Activated CD4-positive, alpha-beta T cell treated with anti-CD3 and anti-CD28 coated beads for 36 hours (primary cell): ENCODE data around the gene KRT2. TPM values are rescaled to one million over a fixed set of nuclear protein-coding genes. Genes with fewer than 3 reads are reported as not detected.

Experiments used
- ATAC-seq: fragments of 200-7000 bp; cut with Tn5 transposase; one replicate; pipeline ENCODE4 v1.10.0; 2021; ENCODE audit warnings: mild to moderate bottlenecking, moderate library complexity
- CTCF ChIA-PET: fragments of 350-600 bp; sonication (Branson Sonifier 250); formaldehyde crosslinking; loops from one replicate; lab custom pipeline; 2021; ENCODE audit warnings: antibody characterized with exemption; lab: Charles Lee
- POLR2A ChIA-PET: fragments of 350-600 bp; sonication (Branson Sonifier 250); formaldehyde crosslinking; loops from one replicate; lab custom pipeline; 2021; ENCODE audit warnings: antibody characterized with exemption, inconsistent platforms; lab: Charles Lee
- DNase-seq: peaks from one replicate; pipeline ENCODE4 v3.0.0-alpha.2; 2020
- H3K27ac Mint-ChIP-seq: one replicate; pipeline ENCODE4 v1.8.0; 2021; ENCODE audit warnings: mixed read lengths
- H3K27me3 Mint-ChIP-seq: one replicate; pipeline ENCODE4 v1.8.0; 2021; ENCODE audit warnings: mixed read lengths
- H3K36me3 Mint-ChIP-seq: one replicate; pipeline ENCODE4 v1.8.0; 2021; ENCODE audit warnings: low read depth, mixed read lengths
- H3K4me1 Mint-ChIP-seq: one replicate; pipeline ENCODE4 v1.8.0; 2021; ENCODE audit warnings: mixed read lengths
- H3K4me3 Mint-ChIP-seq: one replicate; pipeline ENCODE4 v1.8.0; 2021; ENCODE audit warnings: mild to moderate bottlenecking, moderate library complexity, mixed read lengths
- H3K9me3 Mint-ChIP-seq: one replicate; pipeline ENCODE4 v1.8.0; 2021; ENCODE audit warnings: low read depth, mixed read lengths
- intact Hi-C, 2 experiments: fragments of 100-400 bp; cut with DNase I in 1 of 2; cut with micrococcal nuclease in 1 of 2; formaldehyde crosslinking; loops; one replicate each; pipeline versions ENCODE4 v1.14.2 to v1.15.1; 2022 to 2024; cut with DNase I, micrococcal nuclease
- total RNA-seq, 2 experiments: library from RNA; stranded (reverse); gene quantifications; one replicate each; pipeline ENCODE4 v1.2.3, GENCODE V29; 2021

Gene KRT2
- not detected for total RNA-seq

DNA sequence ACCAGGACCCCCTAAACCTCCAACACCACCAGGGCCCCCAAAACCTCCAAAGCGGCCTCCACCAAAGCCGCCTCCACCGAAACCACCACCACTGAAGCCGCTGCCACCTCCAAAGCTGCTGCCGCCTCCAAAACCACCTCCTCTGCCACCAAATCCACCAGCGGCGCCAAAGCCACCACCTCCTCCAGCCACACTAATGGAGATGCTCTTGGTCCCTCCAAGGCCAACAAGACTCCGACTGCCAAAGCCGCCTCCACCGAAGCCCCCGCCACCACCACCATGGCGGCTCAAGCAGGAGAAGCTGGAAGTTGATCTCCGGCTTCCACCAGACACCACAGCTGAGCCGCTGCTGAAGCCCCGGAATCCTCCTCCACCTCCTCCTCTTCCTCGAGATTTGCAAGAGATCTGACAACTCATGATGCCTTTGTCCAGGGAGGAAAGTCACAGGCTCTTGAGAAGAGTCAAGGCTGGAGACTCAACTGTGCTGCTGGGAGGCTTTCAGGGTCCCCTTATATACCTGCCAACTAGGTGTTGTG is at the start of gene KRT2:
TSS of gene KRT2 (minus strand) at position 486 of the 536 bp plus-strand sequence. CDS start at position 417, 69 bp downstream.
- ATAC-seq (no peak), DNase-seq (no peak)
- ChIA-PET POLR2A (no interaction called here), CTCF (no interaction called here)
- intact Hi-C loops, result no loop called here
- Mint-ChIP-seq H3K9me3 (no peaks in the 10 kb centered on the region), H3K4me3 (no peak within 1 kb of the TSS), H3K27me3 (no peaks in the 10 kb centered on the region), H3K27ac (no peak within 1 kb of the TSS), H3K36me3 (no peaks in the 10 kb centered on the region), H3K4me1 (peaks cover 42% of the 10 kb centered on the region)

DNA sequence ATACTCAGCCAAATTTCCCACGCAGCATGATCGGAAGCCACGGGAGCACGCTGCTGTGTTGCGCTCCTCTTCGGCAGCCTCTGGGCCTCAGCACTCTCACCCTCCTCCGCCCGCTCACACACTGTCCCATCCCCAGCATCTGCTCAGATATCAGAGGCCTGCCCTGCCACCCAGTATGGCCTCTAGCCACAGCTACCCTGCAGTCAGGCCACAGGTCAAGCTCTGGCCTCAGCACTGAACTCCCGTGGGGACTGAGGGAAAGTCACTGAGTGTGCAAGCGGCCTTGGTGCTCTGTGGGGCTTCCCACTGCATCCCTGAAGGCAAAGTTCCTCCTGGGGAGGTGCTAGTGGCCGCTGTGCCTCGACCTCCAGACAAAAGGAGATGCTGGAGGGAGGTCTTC is 49.3 kb upstream of the KRT2 start:
- intact Hi-C loops, result no loop called here
- no peak for ATAC-seq
- Mint-ChIP-seq H3K4me3 (no peak overlapping the region), H3K27ac (no peak overlapping the region), H3K27me3 (no peaks in the 10 kb centered on the region), H3K9me3 (no peaks in the 10 kb centered on the region), H3K36me3 (no peaks in the 10 kb centered on the region), H3K4me1 (no peaks in the 10 kb centered on the region)
- ChIA-PET CTCF (no interaction called here), POLR2A (no interaction called here)
- DNase-seq, result no peak

DNA sequence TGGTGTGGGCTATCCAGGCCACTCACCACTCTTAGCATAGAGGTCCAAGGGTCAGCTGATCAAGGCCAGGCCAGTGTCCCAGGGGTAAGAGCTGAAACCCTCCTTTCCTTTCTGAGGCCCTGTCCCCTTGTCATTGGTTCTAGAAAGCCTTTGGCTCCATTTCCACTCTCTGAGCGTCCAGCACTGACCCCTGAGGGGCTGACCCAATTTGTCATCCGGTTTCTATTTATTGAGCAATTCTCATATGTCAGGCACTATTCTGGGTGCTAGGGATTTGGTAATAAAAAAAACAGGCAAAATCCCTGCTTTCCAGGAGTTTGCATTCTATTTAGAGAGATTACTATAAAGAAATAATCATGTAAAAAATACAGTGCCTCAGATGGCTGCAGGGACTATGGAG is 47.9 kb upstream of the KRT2 start:
- ATAC-seq, result no peak
- Mint-ChIP-seq H3K9me3 (no peaks in the 10 kb centered on the region), H3K4me1 (no peaks in the 10 kb centered on the region), H3K27ac (no peak overlapping the region), H3K27me3 (no peaks in the 10 kb centered on the region), H3K36me3 (no peaks in the 10 kb centered on the region), H3K4me3 (no peak overlapping the region)
- no peak for DNase-seq
- ChIA-PET CTCF (no interaction called here), POLR2A (no interaction called here)
- intact Hi-C loops, result no loop called here

DNA sequence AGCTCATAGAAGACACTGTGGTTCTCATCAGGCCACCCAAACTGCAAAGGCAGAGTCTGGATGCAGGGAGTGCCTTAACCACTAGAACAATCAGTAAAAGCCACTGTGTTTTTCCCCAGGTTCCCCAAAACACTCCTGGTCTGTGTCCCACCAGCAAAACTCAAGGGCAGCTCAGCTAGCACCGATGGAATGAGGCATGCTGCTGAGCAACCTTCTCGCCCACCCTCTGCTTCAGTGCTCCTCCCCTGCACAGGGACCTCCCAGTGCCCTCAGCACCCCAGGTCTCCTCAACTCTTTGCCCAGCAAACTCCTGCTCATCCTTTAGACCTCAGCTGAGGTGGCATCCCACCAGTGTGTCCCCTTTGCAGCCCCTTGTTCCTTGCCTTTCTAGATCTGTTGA is 47.4 kb upstream of the KRT2 start:
- no peak for ATAC-seq
- DNase-seq, result no peak
- H3K27me3 Mint-ChIP-seq, result no peaks in the 10 kb centered on the region
- no peak overlapping the region for H3K27ac Mint-ChIP-seq
- ChIA-PET POLR2A (no interaction called here), CTCF (no interaction called here)
- intact Hi-C loops, result no loop called here
- H3K4me1 Mint-ChIP-seq, result no peaks in the 10 kb centered on the region
- H3K4me3 Mint-ChIP-seq, result no peak overlapping the region
- H3K9me3 Mint-ChIP-seq, result no peaks in the 10 kb centered on the region
- H3K36me3 Mint-ChIP-seq, result no peaks in the 10 kb centered on the region

DNA sequence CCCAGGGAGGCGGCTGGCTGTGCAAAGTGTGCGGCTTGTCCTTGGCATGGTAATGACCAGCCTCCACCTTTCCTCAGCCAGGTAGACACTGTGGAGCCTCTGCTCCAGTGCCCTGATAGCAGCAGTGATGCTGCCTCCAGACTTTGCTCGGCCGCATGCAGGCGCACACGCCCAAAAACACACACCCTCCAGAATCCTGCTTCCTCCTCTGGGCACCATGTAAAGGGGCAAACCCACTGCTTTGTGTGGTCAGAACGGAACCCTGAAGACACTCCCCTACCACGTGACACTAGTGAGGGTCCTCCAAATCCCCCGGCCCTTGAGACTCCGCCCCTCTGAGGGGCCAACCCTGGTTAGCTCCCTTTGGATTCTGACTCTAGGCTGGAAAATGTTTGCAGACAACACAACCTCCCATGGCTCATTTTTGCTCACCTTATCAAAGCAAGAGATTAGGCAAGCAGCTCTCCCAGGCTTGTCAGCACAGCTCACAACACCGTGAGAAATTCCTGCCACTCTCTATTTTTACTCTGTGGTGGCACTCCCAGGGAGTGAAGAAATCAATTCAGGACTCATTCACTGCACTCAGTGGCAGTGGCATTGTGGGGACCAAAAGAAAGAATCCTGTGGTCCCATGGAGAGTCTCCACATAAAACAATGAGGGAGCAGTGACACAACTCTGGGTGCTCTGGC is 46.8 kb upstream of the KRT2 start:
- H3K9me3 Mint-ChIP-seq, result no peaks in the 10 kb centered on the region
- DNase-seq (no peak), ATAC-seq (no peak)
- POLR2A ChIA-PET, result no interaction called here
- H3K36me3 Mint-ChIP-seq, result no peaks in the 10 kb centered on the region
- H3K4me1 Mint-ChIP-seq, result no peaks in the 10 kb centered on the region
- H3K27ac Mint-ChIP-seq, result no peak overlapping the region
- intact Hi-C loops, result no loop called here
- H3K4me3 Mint-ChIP-seq, result no peak overlapping the region
- CTCF ChIA-PET, result no interaction called here
- no peaks in the 10 kb centered on the region for H3K27me3 Mint-ChIP-seq

DNA sequence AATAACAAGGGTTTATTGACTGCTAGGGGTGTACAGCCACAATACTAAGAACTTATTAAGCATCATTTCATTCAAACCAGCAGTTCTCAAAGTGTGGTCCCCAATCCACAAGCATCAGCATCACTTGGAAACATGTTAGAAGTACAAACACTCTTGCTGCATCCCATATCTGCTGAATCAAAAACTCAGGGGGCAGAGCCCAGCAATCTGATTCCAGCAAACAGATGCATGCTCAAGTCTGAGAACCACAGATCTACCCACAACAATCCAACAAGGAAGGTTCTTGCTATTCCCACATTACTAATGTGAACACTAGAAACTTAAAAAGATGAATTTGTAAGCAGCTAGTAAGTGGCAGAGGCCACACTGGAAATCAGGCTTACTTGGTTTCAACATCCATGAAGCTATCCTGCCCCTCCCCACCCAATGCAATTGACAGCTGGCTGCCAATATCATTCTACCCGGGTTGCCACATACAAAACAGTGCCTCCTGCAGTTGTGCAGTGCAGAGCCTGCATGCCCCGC is 45.1 kb upstream of the KRT2 start:
- H3K4me1 Mint-ChIP-seq, result peaks cover 8% of the 10 kb centered on the region
- ATAC-seq (no peak), DNase-seq (no peak)
- ChIA-PET CTCF (interaction anchor here (0.7 to 0.9 kb wide), 2 partner anchors 9 to 17 kb away, joined by 4 read pairs; partner anchors contain the start of gene KRT1), POLR2A (no interaction called here)
- no peaks in the 10 kb centered on the region for H3K9me3 Mint-ChIP-seq
- no peaks in the 10 kb centered on the region for H3K36me3 Mint-ChIP-seq
- no peaks in the 10 kb centered on the region for H3K27me3 Mint-ChIP-seq
- no peak overlapping the region for H3K4me3 Mint-ChIP-seq
- intact Hi-C loops, result no loop called here
- H3K27ac Mint-ChIP-seq, result no peak overlapping the region

DNA sequence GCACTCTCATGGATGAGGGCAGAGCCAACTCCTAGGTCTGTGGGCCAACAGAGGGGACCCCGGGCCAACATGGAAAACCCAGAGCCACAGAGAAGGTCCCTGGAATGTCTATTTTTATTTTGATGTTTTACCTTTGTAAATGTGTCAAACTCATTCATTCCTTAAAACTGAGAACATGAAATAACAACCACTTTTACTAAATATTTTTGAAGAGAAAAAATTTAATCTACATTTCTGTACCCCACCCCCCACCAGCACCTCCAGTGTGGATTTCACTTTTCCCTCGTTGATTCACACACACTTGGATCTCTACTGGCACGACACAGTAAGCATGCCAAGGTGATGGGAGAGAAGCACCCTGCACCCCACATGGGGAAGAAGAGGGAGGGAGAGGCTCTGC is 44.6 kb upstream of the KRT2 start:
- POLR2A ChIA-PET, result no interaction called here
- no peak for ATAC-seq
- Mint-ChIP-seq H3K4me1 (peaks cover 12% of the 10 kb centered on the region), H3K9me3 (no peaks in the 10 kb centered on the region), H3K36me3 (no peaks in the 10 kb centered on the region), H3K4me3 (no peak overlapping the region), H3K27ac (no peak overlapping the region), H3K27me3 (no peaks in the 10 kb centered on the region)
- CTCF ChIA-PET, result no interaction called here
- intact Hi-C loops, result no loop called here
- no peak for DNase-seq

DNA sequence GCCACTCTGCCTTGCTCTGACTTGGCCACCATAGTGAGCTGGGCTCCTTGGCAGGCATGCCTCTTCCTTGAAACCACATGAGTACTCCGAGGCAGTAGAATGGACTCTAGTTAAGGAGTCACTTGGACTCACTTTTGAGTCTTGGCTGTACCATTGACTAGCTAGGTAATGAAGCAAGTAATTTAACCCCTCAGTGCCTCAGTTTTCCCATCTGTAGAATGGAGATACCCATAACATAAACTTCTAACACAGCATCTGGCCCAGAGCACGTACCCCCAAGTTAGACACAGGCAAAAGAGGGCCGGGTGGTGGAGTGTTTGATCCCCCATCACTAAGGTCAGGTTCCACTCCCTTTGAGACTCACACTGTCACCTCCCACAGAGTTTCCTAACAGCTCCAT is 43.0 kb upstream of the KRT2 start:
- no peak overlapping the region for H3K27ac Mint-ChIP-seq
- H3K9me3 Mint-ChIP-seq, result no peaks in the 10 kb centered on the region
- no peaks in the 10 kb centered on the region for H3K27me3 Mint-ChIP-seq
- ATAC-seq (no peak), DNase-seq (no peak)
- no peak overlapping the region for H3K4me3 Mint-ChIP-seq
- intact Hi-C loops, result no loop called here
- H3K4me1 Mint-ChIP-seq, result peaks cover 24% of the 10 kb centered on the region
- ChIA-PET CTCF (interaction anchor here (1.1 kb wide), 1 partner anchor 84 kb away, joined by 4 read pairs; no protein-coding TSS in a partner anchor), POLR2A (interaction anchor here (0.6 kb wide), 1 partner anchor 20 kb away, joined by 3 read pairs; no protein-coding TSS in a partner anchor)
- no peaks in the 10 kb centered on the region for H3K36me3 Mint-ChIP-seq

DNA sequence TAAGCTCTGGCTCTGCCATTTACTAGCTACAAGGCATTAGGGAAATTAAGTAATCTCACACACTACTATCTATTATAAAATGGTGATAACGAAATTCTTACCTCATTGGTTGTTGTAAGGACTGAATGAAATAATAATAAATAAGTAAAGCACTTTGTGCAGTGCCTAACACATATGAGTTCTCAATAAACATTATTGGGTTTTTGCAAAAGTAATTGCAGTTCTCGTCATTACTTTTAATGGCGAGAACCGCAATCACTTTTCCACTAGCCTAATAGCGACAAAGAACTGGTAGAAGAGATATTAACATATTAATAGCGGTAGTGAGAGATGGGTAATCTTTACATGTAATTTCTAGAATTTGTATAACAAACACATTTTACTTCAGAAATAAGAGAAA is 42.1 kb upstream of the KRT2 start:
- ChIA-PET POLR2A (no interaction called here), CTCF (no interaction called here)
- Mint-ChIP-seq H3K4me3 (no peak overlapping the region), H3K27me3 (no peaks in the 10 kb centered on the region), H3K4me1 (peaks cover 27% of the 10 kb centered on the region), H3K36me3 (no peaks in the 10 kb centered on the region), H3K9me3 (no peaks in the 10 kb centered on the region), H3K27ac (no peak overlapping the region)
- no peak for DNase-seq
- ATAC-seq, result no peak
- intact Hi-C loops, result no loop called here

DNA sequence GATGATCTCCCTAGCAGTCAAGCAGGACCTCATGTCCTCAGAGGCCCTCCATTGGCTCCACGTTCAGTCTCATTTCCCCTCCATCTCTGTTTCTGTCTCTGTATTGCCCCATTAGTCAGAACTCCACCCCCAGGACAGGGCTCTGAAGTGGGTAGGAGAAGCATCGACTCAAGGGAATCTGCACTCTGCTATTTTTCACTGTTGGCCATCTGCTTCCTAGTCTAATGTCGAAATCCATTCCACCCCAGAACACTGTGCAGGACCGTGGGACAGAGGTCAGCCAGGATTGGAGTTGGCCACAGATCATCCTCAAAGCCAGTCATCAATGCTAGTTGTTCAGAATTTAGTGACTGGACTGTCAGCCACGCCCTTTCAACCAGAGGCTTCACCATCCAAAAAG is 41.2 kb upstream of the KRT2 start:
- H3K27me3 Mint-ChIP-seq, result no peaks in the 10 kb centered on the region
- no peak overlapping the region for H3K27ac Mint-ChIP-seq
- no peak overlapping the region for H3K4me3 Mint-ChIP-seq
- CTCF ChIA-PET, result interaction anchor here (0.9 kb wide), 1 partner anchor 17 kb away, joined by 3 read pairs; no protein-coding TSS in a partner anchor
- intact Hi-C loops, result no loop called here
- ATAC-seq, result no peak
- no peak for DNase-seq
- peaks cover 32% of the 10 kb centered on the region for H3K4me1 Mint-ChIP-seq
- H3K9me3 Mint-ChIP-seq, result no peaks in the 10 kb centered on the region
- POLR2A ChIA-PET, result no interaction called here
- no peaks in the 10 kb centered on the region for H3K36me3 Mint-ChIP-seq

DNA sequence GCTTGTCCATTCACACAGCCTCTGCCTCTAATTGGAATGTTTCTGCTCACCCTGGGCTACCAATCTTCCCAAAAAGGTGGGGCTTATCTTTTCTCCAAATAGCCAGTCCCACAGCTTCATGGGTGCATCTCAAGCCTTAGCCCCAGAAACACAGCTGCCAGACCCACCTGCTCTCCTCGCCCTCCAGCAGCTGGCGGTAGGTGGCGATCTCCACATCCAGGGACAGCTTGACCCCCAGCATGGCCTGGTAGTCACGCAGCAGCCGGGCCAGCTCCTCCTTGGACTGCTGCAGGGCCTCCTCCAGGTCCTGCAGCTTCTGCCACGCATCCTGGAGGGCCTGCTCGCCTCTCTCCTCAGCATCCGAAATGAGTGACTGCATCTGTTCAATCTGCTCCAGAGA is 40.2 kb upstream of the KRT2 start:
- ATAC-seq (no peak), DNase-seq (no peak)
- intact Hi-C loops, result no loop called here
- ChIA-PET POLR2A (no interaction called here), CTCF (interaction anchor here (0.6 to 1.0 kb wide), 4 partner anchors 18 to 187 kb away, joined by 3 read pairs; no protein-coding TSS in a partner anchor)
- H3K4me1 Mint-ChIP-seq, result peaks cover 40% of the 10 kb centered on the region
- no peaks in the 10 kb centered on the region for H3K27me3 Mint-ChIP-seq
- H3K36me3 Mint-ChIP-seq, result no peaks in the 10 kb centered on the region
- H3K4me3 Mint-ChIP-seq, result no peak overlapping the region
- no peak overlapping the region for H3K27ac Mint-ChIP-seq
- no peaks in the 10 kb centered on the region for H3K9me3 Mint-ChIP-seq

DNA sequence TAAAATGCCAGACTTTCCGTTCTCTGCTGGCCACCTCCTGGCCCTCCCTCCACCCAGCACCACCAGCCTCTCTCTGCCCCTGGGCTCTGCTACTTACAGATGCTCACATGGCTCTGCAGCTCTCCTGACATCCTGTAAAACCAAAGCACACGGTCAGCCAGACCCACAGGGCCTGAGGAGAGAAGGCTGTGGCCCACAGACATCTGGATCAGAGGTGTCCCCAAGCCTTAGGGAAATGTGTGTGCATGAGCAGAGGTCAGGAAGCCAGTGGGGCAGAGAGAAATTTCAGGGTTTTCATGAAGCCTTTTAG is 39.8 kb upstream of the KRT2 start:
- Mint-ChIP-seq H3K4me1 (peaks cover 42% of the 10 kb centered on the region), H3K27ac (no peak overlapping the region), H3K4me3 (no peak overlapping the region), H3K9me3 (no peaks in the 10 kb centered on the region), H3K36me3 (no peaks in the 10 kb centered on the region), H3K27me3 (no peaks in the 10 kb centered on the region)
- ChIA-PET POLR2A (no interaction called here), CTCF (interaction anchor here (0.6 to 1.0 kb wide), 4 partner anchors 19 to 188 kb away, joined by 3 read pairs; no protein-coding TSS in a partner anchor)
- intact Hi-C loops, result no loop called here
- no peak for DNase-seq
- no peak for ATAC-seq
